ENCODE data around the gene TMEM156. TPM values are rescaled to one million over a fixed set of nuclear protein-coding genes. Genes with fewer than 3 reads are reported as not detected.
"Not testable (repeated sequence)": the region's sequence is repeated elsewhere in the genome, so short reads cannot be mapped to it uniquely, and the experiment has no call there.

TMEM156 gene
- total RNA-seq, 6 experiments from 2014 or later: 0.07 to 0.48 (median 0.41) TPM

GRCh38 chr4:38943343-38943742, 88.9 kb downstream of the TMEM156 start:
- no peak for TF ChIP-seq CTCF (IDR thresholded peaks at IDR 0.05)
- no peaks in the 10 kb centered on the region for H3K9me3 Mint-ChIP-seq
- no peak overlapping the region for H3K4me3 Mint-ChIP-seq
- H3K36me3 Mint-ChIP-seq (ENCODE audit: low read depth): peaks cover 60% of the 10 kb centered on the region
- no peak overlapping the region for H3K27ac Mint-ChIP-seq
- H3K27me3 Mint-ChIP-seq (ENCODE audit: insufficient read depth): no peaks in the 10 kb centered on the region
- H3K4me1 Mint-ChIP-seq (ENCODE audit: low read depth): peaks cover 45% of the 10 kb centered on the region
- no peak for DNase-seq

GRCh38 chr4:38941906-38942305, 90.3 kb downstream of the TMEM156 start:
- Mint-ChIP-seq H3K4me1 (ENCODE audit: low read depth) (peaks cover 31% of the 10 kb centered on the region), H3K36me3 (ENCODE audit: low read depth) (peaks cover 66% of the 10 kb centered on the region), H3K27ac (peak overlapping the region; percentile 50; the same call in 1 of the 2 replicates)
- H3K27me3 Mint-ChIP-seq (ENCODE audit: insufficient read depth); H3K9me3 Mint-ChIP-seq; H3K4me3 Mint-ChIP-seq: not testable (repeated sequence)
- DNase-seq: peak; percentile 15

- Mint-ChIP-seq H3K27ac (no peak overlapping the region), H3K4me1 (ENCODE audit: low read depth) (peaks cover 30% of the 10 kb centered on the region), H3K9me3 (no peaks in the 10 kb centered on the region), H3K36me3 (ENCODE audit: low read depth) (peaks cover 66% of the 10 kb centered on the region), H3K4me3 (no peak overlapping the region), H3K27me3 (ENCODE audit: insufficient read depth) (no peaks in the 10 kb centered on the region)
- no peak for TF ChIP-seq CTCF (IDR thresholded peaks at IDR 0.05)
- DNase-seq: no peak
Observed at GRCh38 chr4:38940476-38940875, 91.7 kb downstream of the TMEM156 start.

- H3K27ac Mint-ChIP-seq: no peak overlapping the region
- no peak for DNase-seq
- TF ChIP-seq CTCF (IDR thresholded peaks at IDR 0.05): no peak
- H3K4me3 Mint-ChIP-seq: no peak overlapping the region
- H3K9me3 Mint-ChIP-seq: no peaks in the 10 kb centered on the region
- no peaks in the 10 kb centered on the region for H3K27me3 Mint-ChIP-seq (ENCODE audit: insufficient read depth)
- peaks cover 43% of the 10 kb centered on the region for H3K4me1 Mint-ChIP-seq (ENCODE audit: low read depth)
- H3K36me3 Mint-ChIP-seq (ENCODE audit: low read depth): peaks cover 60% of the 10 kb centered on the region
Observed at GRCh38 chr4:38939165-38939564, 93.0 kb downstream of the TMEM156 start.

- Mint-ChIP-seq H3K4me3 (no peak overlapping the region), H3K4me1 (ENCODE audit: low read depth) (peaks cover 28% of the 10 kb centered on the region), H3K9me3 (no peaks in the 10 kb centered on the region), H3K27me3 (ENCODE audit: insufficient read depth) (no peaks in the 10 kb centered on the region), H3K36me3 (ENCODE audit: low read depth) (peaks cover 51% of the 10 kb centered on the region), H3K27ac (peak overlapping the region; percentile 56)
- peak; percentile 80 for DNase-seq
- no peak for TF ChIP-seq CTCF (IDR thresholded peaks at IDR 0.05)
Observed at GRCh38 chr4:38935391-38936073, 96.7 kb downstream of the TMEM156 start.

- H3K4me3 Mint-ChIP-seq: no peak overlapping the region
- H3K27ac Mint-ChIP-seq: no peak overlapping the region
- no peaks in the 10 kb centered on the region for H3K27me3 Mint-ChIP-seq (ENCODE audit: insufficient read depth)
- H3K9me3 Mint-ChIP-seq: no peaks in the 10 kb centered on the region
- peaks cover 39% of the 10 kb centered on the region for H3K36me3 Mint-ChIP-seq (ENCODE audit: low read depth)
- TF ChIP-seq CTCF (IDR thresholded peaks at IDR 0.05): no peak
- no peak for DNase-seq
- H3K4me1 Mint-ChIP-seq (ENCODE audit: low read depth): peaks cover 20% of the 10 kb centered on the region
Observed at GRCh38 chr4:38931125-38931524, 101.1 kb downstream of the TMEM156 start.

All from HFFc6 (cell line).